HL-60 (cell line): ENCODE measurements around the gene SLC5A11.

Source experiments
- GABPA ChIP-seq: IDR thresholded peaks from 2 replicates; pipeline ENCODE4 v1.6.1; 2012; ENCODE audit warnings: low read depth
- POLR2AphosphoS5 ChIP-seq: IDR thresholded peaks from 2 replicates; pipeline ENCODE4 v1.6.1; 2012; ENCODE audit warnings: low read depth
- TF ChIP-seq, protein P1 (sequence below): IDR thresholded peaks from one replicate; pipeline ENCODE4 v1.5.1; 2011; ENCODE audit warnings: low read length, control low read depth, inconsistent platforms; ENCODE audit not compliant: insufficient read depth
- TF ChIP-seq, protein P2 (sequence below): IDR thresholded peaks from 2 replicates; pipeline ENCODE4 v1.6.1; 2012; ENCODE audit warnings: low read depth; ENCODE audit not compliant: insufficient replicate concordance

GRCh38 chr16:24871891-24872290, 26.1 kb downstream of the SLC5A11 start:
- TF ChIP-seq, protein P1, sequence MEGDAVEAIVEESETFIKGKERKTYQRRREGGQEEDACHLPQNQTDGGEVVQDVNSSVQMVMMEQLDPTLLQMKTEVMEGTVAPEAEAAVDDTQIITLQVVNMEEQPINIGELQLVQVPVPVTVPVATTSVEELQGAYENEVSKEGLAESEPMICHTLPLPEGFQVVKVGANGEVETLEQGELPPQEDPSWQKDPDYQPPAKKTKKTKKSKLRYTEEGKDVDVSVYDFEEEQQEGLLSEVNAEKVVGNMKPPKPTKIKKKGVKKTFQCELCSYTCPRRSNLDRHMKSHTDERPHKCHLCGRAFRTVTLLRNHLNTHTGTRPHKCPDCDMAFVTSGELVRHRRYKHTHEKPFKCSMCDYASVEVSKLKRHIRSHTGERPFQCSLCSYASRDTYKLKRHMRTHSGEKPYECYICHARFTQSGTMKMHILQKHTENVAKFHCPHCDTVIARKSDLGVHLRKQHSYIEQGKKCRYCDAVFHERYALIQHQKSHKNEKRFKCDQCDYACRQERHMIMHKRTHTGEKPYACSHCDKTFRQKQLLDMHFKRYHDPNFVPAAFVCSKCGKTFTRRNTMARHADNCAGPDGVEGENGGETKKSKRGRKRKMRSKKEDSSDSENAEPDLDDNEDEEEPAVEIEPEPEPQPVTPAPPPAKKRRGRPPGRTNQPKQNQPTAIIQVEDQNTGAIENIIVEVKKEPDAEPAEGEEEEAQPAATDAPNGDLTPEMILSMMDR = no peak
- TF ChIP-seq, protein P2, sequence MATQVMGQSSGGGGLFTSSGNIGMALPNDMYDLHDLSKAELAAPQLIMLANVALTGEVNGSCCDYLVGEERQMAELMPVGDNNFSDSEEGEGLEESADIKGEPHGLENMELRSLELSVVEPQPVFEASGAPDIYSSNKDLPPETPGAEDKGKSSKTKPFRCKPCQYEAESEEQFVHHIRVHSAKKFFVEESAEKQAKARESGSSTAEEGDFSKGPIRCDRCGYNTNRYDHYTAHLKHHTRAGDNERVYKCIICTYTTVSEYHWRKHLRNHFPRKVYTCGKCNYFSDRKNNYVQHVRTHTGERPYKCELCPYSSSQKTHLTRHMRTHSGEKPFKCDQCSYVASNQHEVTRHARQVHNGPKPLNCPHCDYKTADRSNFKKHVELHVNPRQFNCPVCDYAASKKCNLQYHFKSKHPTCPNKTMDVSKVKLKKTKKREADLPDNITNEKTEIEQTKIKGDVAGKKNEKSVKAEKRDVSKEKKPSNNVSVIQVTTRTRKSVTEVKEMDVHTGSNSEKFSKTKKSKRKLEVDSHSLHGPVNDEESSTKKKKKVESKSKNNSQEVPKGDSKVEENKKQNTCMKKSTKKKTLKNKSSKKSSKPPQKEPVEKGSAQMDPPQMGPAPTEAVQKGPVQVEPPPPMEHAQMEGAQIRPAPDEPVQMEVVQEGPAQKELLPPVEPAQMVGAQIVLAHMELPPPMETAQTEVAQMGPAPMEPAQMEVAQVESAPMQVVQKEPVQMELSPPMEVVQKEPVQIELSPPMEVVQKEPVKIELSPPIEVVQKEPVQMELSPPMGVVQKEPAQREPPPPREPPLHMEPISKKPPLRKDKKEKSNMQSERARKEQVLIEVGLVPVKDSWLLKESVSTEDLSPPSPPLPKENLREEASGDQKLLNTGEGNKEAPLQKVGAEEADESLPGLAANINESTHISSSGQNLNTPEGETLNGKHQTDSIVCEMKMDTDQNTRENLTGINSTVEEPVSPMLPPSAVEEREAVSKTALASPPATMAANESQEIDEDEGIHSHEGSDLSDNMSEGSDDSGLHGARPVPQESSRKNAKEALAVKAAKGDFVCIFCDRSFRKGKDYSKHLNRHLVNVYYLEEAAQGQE = no peak
- TF ChIP-seq POLR2AphosphoS5 (no peak), GABPA (no peak)
